ENCODE measurements around the gene PLD1. TPM values are rescaled to one million over a fixed set of nuclear protein-coding genes. Genes with fewer than 3 reads are reported as not detected.

The PLD1 gene
- total RNA-seq, 1 experiment from 2014 or later, result 32.5 TPM

- H3K9me2 ChIP-seq (ENCODE audit: insufficient read depth), result peaks cover 6% of the 10 kb centered on the region; the same call in 1 of the 2 replicates
- ChIA-PET POLR2A (ENCODE audit: unreplicated experiment) (no interaction called here), CTCF (no interaction called here)
- no peak overlapping the region for H3K4me2 ChIP-seq
- H3K9me3 ChIP-seq (ENCODE audit: insufficient read depth, low read depth), result no peaks in the 10 kb centered on the region
- TF ChIP-seq, protein P1, sequence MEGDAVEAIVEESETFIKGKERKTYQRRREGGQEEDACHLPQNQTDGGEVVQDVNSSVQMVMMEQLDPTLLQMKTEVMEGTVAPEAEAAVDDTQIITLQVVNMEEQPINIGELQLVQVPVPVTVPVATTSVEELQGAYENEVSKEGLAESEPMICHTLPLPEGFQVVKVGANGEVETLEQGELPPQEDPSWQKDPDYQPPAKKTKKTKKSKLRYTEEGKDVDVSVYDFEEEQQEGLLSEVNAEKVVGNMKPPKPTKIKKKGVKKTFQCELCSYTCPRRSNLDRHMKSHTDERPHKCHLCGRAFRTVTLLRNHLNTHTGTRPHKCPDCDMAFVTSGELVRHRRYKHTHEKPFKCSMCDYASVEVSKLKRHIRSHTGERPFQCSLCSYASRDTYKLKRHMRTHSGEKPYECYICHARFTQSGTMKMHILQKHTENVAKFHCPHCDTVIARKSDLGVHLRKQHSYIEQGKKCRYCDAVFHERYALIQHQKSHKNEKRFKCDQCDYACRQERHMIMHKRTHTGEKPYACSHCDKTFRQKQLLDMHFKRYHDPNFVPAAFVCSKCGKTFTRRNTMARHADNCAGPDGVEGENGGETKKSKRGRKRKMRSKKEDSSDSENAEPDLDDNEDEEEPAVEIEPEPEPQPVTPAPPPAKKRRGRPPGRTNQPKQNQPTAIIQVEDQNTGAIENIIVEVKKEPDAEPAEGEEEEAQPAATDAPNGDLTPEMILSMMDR (conservative IDR thresholded peaks at IDR 0.05), result no peak
- TF ChIP-seq EZH2 (IDR thresholded peaks at IDR 0.05; ENCODE audit: low read depth), result no peak
- 0 out of 2 replicates have a peak, but pooled peaks cover under 1% of the 10 kb centered on the region for H3K36me3 ChIP-seq (ENCODE audit: low read depth)
- H3K4me1 ChIP-seq (replicated peaks; ENCODE audit: insufficient read depth), result no peaks in the 10 kb centered on the region; the same call in 1 of the 2 replicates
- BruUV-seq (replicated peaks), result no TSS peak
- intact Hi-C loops (cut with micrococcal nuclease; ENCODE audit: unreplicated experiment), result no loop called here
- H3K27ac ChIP-seq, result no peak overlapping the region
- H3K27me3 ChIP-seq (ENCODE audit: insufficient read depth, low read depth), result no peaks in the 10 kb centered on the region
- H3K79me2 ChIP-seq (ENCODE audit: low read depth), result no peaks in the 10 kb centered on the region
- no peaks in the 10 kb centered on the region for H3F3A ChIP-seq (ENCODE audit: insufficient read depth, low read depth)
- no peak for DNase-seq
- no peaks in the 10 kb centered on the region for H4K20me1 ChIP-seq (ENCODE audit: insufficient read depth)
- H3K4me3 ChIP-seq, result no peak overlapping the region
- H2AFZ ChIP-seq, result no peak overlapping the region
Observed at GRCh38 chr3:171620825-171621434, 189.4 kb downstream of the PLD1 start.

- Histone ChIP-seq H3K4me2 (no peak overlapping the region), H3K4me1 (replicated peaks; ENCODE audit: insufficient read depth) (no peaks in the 10 kb centered on the region; the same call in 1 of the 2 replicates), H3K4me3 (no peak overlapping the region), H4K20me1 (ENCODE audit: insufficient read depth) (no peaks in the 10 kb centered on the region), H3K36me3 (ENCODE audit: low read depth) (0 out of 2 replicates have a peak, but pooled peaks cover 5% of the 10 kb centered on the region), H2AFZ (no peak overlapping the region; the same call in 1 of the 2 replicates), H3F3A (ENCODE audit: insufficient read depth, low read depth) (no peaks in the 10 kb centered on the region), H3K9me3 (ENCODE audit: insufficient read depth, low read depth) (no peaks in the 10 kb centered on the region), H3K9me2 (ENCODE audit: insufficient read depth) (peaks cover 5% of the 10 kb centered on the region; the same call in 1 of the 2 replicates), H3K27ac (no peak overlapping the region), H3K27me3 (ENCODE audit: insufficient read depth, low read depth) (no peaks in the 10 kb centered on the region), H3K79me2 (ENCODE audit: low read depth) (no peaks in the 10 kb centered on the region)
- no peak for TF ChIP-seq EZH2 (IDR thresholded peaks at IDR 0.05; ENCODE audit: low read depth)
- TF ChIP-seq, protein P1 (conservative IDR thresholded peaks at IDR 0.05), result no peak
- peak in 1 of 2 experiments; percentile 64 for DNase-seq
- CTCF ChIA-PET, result no interaction called here
- POLR2A ChIA-PET (ENCODE audit: unreplicated experiment), result no interaction called here
- no TSS peak for BruUV-seq (replicated peaks)
- intact Hi-C loops (cut with micrococcal nuclease; ENCODE audit: unreplicated experiment), result no loop called here
Observed at GRCh38 chr3:171616798-171617197, 193.5 kb downstream of the PLD1 start.

DNA sequence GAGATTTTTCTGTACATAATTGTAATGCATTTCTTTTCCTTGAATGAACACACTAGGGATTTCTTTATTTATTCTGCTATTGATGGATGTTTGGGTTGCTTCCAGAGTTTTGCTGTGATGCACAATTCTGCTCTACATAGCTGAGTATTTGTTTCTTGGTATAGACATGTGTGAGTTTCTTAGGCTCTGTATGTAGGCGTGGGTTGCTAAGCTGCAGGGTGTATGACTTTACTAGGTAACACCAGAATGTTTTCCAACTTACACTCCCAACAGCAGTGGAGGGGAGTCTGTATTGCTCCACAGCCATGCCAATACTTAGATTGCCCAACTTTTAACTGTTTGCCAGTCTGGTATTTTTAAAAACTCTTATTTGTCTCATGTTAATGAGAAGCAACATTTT is 194.6 kb downstream of the PLD1 start:
- POLR2A ChIA-PET (ENCODE audit: unreplicated experiment), result no interaction called here
- CTCF ChIA-PET, result no interaction called here
- no TSS peak for BruUV-seq (replicated peaks)
- Histone ChIP-seq H3K36me3 (ENCODE audit: low read depth) (0 out of 2 replicates have a peak, but pooled peaks cover 5% of the 10 kb centered on the region), H3K27ac (no peak overlapping the region), H3K27me3 (ENCODE audit: insufficient read depth, low read depth) (no peaks in the 10 kb centered on the region), H3K4me2 (no peak overlapping the region), H3K9me3 (ENCODE audit: insufficient read depth, low read depth) (no peaks in the 10 kb centered on the region), H3K79me2 (ENCODE audit: low read depth) (no peaks in the 10 kb centered on the region), H3K4me1 (replicated peaks; ENCODE audit: insufficient read depth) (no peaks in the 10 kb centered on the region; the same call in 1 of the 2 replicates), H3K4me3 (no peak overlapping the region), H2AFZ (no peak overlapping the region), H3K9me2 (ENCODE audit: insufficient read depth) (no peaks in the 10 kb centered on the region), H3F3A (ENCODE audit: insufficient read depth, low read depth) (no peaks in the 10 kb centered on the region), H4K20me1 (ENCODE audit: insufficient read depth) (no peaks in the 10 kb centered on the region)
- DNase-seq, result no peak
- TF ChIP-seq EZH2 (IDR thresholded peaks at IDR 0.05; ENCODE audit: low read depth), result no peak
- TF ChIP-seq, protein P1 (conservative IDR thresholded peaks at IDR 0.05), result no peak
- intact Hi-C loops (cut with micrococcal nuclease; ENCODE audit: unreplicated experiment), result no loop called here

Data from PC-9 (cell line).